ENCODE data around the gene FJX1.

GRCh38 chr11:35587972-35588371 is 30.3 kb upstream of the FJX1 start:
- TF ChIP-seq CTCF (IDR thresholded peaks at IDR 0.05; ENCODE audit: poor library complexity) (no peak), EZH2 (IDR thresholded peaks at IDR 0.05; ENCODE audit: borderline replicate concordance) (no peak), EZH2phosphoT487 (IDR thresholded peaks at IDR 0.05; ENCODE audit: low read depth, severe bottlenecking, unreplicated experiment) (no peak)
